GM18909 (cell line): ENCODE data around the gene LATS1.
A peak's percentile ranks its signal among the peaks of the same experiment; 100 is the strongest.
"Not testable (repeated sequence)": the region's sequence is repeated elsewhere in the genome, so short reads cannot be mapped to it uniquely, and the experiment has no call there.

ENCODE experiments used
- ATAC-seq: cut with Tn5 transposase; IDR thresholded peaks from one replicate; pipeline ENCODE4 v1.9.1; 2021; ENCODE audit warnings: mild to moderate bottlenecking; ENCODE audit not compliant: unreplicated experiment, poor library complexity

The LATS1 gene

DNA sequence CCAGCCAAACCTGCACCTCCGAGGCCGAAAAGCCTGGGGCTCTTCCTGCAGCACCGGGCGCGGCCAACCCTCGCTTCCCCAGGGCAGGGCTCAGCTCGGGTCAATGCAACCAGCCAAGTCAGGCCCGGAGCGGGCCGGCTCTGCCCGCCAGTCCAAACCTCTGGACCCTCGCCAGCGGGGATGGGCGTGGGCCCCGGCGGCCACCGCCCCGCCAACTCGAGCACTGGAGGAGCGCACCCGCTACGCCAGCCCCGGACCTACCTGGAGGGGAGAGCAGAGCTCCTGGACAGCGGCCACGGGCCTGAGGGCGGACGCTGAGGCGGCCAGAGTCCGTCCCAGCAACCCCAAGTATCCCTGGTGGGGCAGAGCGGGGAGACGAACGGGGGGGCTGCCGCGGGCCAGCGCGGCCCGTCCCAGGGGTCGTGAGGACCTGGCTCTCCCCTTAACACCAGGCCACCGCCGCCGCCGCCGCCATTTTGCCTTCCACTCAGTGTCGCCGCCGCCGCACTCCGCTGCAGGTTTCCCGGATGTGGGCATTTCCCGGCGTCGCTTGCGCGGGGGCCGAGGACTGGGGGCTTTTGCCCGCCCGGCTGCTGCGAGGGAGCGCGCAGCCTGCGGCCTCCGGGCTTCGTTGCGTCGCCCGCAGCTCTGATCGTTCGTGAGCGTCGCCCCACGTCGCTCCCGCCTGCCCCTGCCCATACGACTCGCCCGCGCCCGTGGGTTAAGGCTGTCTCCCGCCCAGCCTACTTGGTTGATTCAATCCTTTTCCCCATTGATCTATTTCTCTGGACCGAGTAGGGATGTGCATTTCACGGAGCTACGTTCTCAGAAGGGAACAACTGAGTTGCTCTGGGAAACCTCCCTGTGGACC, at the start of gene LATS1:
Gene LATS1, minus strand, starts transcription at position 514 of the 871 bp plus-strand sequence. CDS start 15,975 bp downstream, outside the sequence.
- ATAC-seq: peak; percentile 88

DNA sequence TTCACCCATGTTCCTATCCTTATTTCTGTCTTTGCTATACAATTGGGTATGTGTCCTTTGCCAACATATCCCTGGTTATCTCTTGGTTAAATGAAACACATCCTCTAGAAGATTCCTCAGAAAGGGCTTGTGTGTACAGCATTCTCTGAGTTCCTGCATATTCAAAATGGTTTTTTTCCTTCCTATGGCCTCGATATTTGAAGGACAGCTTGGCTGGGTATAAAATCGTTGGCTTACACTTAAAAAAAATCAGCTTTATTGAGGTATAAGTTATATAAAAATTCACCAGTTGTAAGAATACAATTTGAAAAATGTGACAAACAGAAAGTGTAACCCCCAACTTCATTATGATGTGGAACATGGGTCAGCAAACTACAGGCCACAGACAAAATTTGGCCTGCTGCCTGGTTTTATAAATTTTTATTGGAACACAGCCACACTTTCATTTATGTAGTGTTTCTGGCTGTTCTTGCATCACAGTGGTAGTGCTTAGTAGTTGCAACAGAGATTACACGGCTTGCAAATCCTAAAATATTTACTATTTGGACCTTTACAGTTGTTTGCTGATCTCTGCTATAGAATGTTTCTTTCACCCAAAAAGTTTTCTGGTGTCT, 48.4 kb upstream of the LATS1 start:
- no peak for ATAC-seq

DNA sequence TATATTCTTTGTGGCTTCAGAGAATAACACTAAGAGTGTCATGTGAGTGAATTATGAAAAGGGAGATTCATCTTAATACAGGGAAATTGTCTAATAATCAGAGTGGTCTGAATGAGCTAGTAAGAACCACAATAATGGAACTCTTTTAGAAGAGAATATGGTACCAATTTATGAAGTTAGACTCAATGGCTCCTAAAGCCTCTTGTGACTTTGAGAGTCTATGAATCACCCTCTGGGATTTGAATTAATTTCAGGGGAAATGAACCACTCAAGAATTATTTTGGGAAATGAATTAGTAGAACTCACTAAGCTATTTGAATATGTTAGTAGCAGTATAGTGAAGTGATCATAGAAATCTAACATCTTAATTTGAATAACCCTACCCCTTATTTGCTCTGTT, 46.0 kb upstream of the LATS1 start:
- ATAC-seq: no peak

DNA sequence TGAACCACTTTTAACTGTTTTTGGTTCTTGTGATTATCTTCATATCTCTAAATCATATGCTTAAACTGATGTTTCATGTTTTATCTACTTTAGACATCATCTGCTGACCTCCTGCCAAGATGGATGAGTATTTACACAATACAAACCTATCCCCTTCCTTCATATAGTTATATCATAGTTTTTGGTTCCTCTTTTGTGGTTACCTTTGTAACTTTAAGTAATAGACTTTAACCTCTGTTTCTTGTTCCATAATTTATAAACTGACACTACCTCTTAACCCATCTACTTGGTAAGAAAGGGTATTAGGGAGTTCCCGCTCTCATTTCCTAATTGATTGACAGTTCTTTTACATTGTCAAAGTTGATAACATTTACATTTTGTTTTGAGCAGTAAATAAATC, 43.5 kb upstream of the LATS1 start:
- peak; percentile 100 for ATAC-seq

DNA sequence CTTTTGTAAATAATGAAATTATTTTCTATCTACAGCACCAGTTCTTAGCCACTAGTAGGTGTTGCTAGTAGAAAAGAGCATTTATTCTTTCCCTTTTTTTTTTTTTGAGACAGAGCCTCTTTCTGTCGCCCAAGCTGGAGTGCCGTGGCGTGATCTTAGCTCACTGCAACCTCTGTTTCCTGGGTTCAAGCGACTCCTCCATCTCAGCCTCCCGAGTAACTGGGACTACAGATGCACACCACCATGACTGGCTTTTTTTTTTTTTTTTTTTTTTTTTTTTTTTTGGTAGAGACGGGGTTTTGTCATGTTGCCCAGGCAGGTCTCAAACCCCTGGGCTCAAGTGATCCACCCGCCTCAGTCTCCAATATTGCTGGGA, 38.3 kb upstream of the LATS1 start:
- ATAC-seq: no peak

DNA sequence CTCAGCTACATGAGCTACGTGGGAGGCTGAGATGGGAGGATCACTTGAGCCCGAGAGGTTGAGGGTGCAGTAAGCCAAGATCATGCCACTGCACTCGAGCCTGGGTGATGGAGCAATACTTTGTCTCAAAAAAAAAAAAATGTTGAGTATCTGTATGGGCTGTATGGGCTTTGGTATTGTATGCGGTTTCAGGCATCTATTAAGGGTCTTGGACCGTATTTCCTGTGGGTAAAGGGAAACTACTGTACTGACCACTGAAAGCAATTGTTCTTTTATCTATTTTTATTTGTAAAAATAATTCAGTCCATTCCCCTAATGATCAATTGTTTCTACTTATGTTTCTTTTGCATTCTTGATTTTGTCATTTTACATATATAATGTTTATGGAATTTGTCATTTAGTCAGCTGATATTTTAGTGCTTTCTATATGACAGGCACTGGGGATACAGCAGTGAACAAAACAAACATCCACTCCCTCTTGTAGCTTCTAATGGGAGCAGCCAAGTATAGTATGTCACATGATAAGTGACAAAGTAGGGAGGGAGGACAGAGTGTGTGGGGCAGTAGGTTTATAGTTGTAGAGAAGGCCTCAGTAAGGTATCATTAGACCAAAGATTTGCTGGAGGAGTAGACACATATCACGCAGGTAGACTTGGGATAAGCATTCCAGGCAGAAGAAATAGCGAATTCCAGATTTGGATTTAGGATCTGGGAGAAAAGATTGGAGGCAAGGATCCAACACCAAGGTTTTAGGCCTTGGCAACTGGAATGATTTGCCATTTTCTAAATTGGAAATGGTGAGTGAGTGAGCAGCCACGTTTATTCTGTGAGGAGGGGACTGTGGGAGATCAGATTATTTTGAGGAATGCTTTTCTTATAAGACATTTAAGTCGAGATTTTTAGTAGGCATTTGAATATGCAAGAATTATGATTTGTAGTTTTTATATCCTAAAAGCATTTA, 37.7 kb upstream of the LATS1 start:
- peak; percentile 79 for ATAC-seq

DNA sequence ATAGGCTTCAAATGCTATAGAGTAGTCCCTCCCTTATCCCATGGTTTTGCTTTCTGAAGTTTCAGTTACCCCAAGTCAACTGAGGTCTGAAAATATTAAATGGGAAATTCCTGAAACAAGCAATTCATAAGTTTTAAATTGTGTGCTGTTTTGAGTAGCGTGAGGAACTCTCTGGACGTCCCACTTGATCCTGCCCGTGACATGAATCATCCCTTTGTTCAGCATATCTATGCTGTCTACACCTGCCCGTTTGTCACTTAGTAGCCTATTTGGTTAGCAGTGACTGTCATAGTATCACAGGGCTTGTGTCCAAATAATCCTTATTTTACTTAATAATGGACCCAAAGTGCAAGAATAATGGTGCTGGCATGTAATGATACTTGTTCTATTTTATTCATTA, 36.6 kb upstream of the LATS1 start:
- ATAC-seq: no peak

DNA sequence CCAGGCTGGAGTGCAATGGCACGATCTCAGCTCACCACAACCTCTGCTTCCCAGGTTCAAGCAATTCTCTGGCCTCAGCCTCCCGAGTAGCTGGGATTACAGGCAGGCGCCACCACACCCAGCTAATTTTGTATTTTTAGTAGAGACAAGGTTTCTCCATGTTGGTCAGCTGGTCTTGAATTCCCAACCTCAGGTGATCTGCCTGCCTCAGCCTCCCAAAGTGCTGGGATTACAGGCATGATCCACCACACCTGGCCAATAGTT, 35.4 kb upstream of the LATS1 start:
- not testable (repeated sequence) for ATAC-seq

DNA sequence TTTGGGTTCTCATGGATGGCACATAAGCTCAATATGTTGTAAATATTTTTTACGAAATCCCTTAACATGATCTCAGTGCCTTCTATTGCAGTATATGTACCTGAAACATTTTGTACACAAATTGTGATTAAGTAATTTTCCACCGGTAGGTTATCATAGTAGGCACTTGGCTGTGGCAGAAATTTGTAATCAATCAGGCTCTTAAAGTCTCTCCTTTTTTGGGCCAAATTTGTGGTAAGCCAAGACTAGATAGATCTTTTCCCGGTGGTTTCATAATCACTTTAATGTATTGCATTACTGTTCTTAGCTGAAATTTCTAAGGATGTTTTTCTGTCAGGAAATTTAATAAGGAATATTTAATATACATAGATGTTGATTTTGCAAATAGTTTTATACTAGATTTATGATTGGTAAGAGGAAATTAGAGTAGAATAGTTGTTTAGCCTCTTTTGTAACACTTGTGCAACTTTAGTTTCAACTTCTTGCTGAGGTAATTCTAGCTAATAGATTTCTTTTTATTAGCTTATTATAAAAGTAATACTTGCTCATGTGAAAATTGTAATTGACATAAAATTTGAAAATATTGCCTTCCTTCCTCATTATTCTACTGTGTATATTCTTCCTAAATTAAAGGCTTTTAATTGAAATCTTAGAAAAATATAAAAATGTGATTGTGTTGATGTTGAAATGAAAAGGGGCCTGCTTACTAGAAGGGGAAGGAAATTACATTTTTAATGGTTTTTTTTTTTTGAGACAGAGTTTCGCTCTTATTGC, 34.9 kb upstream of the LATS1 start:
- no peak for ATAC-seq

DNA sequence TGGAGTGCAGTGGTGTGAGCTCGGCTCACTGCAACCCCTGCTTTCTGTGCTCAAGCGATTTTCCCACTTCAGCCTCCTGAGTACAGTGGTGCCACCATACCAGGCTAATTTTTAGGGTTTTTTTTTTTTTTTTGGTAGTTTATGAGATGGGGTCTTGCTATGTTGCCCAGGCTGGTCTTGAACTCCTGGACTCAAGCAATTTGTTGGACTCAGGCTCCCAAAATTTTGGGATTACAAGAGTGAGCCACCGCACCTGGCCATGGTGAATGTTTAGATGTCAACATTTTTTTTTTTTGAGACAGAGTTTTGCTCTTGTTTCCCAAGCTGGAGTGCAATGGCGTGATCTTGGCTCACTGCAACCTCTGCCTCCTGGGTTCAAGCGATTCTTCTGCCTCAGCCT, 34.0 kb upstream of the LATS1 start:
- ATAC-seq: not testable (repeated sequence)

DNA sequence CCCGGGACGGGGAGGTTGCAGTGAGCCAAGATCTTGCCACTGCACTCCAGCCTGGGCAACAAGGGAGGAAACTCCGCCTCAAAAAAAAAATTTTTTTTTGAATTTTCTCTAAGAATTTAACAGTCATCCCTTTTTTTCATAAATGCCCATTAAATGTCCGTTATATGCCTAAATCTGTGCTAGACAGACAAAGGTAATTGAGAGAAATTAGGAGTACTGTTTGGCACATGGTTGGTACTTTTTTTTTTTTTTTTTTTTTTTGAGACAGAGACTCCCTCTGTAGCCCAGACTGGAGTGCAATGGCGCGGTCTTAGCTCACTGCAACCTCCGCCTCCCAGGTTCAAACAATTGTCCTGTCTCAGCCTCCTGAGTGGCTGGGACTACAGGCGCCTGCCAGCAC, 33.3 kb upstream of the LATS1 start:
- ATAC-seq: no peak

DNA sequence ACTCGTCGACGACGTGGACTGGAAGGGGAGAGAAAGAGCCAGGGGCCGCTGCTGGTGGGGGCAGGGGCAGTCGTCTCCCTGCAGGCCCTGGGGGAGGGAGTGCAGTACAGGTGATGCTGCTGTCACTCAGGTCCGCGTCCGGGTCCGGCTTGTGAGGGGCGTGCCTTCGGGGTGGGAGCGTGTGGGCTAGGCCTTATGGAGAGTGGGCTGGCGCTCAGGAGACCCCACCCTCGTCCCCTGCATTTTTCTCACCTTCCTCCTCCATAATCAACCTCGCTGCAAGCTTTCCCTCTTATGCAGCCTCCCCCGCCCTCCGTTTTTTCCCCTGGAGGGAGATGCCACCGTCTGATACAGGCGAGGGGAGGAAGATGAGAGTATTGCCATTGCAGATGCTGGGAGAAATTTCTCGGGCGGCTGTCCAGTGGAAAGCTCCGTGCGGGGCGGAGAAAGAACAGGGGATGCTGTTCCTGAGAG, 32.3 kb upstream of the LATS1 start:
- peak; percentile 40 for ATAC-seq

DNA sequence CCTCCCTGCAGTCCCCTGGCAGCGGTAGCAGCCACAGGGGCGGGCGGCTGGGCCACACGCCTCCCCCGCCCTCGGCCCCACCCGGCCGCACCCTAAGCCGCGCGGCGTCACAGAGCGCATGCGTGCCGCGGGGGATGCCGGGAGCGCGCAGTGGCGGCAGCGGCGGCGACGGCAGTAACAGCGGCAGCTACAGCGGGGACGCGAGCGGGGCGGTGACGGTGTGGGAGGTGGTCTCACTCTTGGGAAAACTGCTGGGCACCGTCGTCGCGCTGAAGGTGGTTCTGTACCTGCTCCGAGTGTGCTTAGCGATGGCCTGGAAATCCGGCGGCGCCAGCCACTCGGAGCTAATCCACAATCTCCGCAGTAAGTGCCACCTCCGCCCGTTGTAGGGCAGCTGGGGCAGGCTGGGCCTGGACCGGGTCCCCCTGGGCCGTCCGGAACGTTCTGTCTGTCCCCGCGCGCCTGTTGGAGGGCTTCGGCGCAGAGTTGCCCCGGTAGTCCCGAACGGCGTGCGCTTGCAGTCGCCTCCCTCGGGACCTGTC, 31.8 kb upstream of the LATS1 start, which contains the start of gene PCMT1:
Gene PCMT1, plus strand, starts transcription at position 148 of the 542 bp plus-strand sequence. Its CDS starts 161 bp downstream, at position 309.
- peak; percentile 85 for ATAC-seq

DNA sequence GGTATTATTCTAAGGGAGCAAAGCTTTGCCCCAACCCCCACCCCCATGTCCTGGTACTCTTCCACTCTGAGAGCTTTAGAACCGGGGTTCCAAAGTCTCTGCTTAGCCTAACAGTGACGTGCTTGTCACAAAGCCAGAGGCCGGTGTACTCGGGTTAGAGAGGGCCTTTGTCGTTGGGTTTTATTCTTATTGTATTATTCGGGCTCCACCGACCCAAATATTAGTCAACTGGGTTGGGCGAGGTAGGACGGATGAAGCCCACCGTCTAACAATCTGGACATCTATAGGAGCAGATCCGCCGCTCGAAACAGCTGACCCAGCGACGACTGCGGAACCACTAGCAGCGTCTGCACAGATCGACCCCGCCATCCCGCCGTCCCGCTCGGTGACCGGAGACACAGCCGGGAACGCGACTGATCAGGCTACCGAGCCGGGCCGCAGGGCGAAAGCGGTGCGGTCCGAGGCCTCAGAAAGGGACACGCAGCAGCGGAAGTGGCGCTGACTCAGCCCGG, 31.2 kb upstream of the LATS1 start:
- ATAC-seq: peak; percentile 5

DNA sequence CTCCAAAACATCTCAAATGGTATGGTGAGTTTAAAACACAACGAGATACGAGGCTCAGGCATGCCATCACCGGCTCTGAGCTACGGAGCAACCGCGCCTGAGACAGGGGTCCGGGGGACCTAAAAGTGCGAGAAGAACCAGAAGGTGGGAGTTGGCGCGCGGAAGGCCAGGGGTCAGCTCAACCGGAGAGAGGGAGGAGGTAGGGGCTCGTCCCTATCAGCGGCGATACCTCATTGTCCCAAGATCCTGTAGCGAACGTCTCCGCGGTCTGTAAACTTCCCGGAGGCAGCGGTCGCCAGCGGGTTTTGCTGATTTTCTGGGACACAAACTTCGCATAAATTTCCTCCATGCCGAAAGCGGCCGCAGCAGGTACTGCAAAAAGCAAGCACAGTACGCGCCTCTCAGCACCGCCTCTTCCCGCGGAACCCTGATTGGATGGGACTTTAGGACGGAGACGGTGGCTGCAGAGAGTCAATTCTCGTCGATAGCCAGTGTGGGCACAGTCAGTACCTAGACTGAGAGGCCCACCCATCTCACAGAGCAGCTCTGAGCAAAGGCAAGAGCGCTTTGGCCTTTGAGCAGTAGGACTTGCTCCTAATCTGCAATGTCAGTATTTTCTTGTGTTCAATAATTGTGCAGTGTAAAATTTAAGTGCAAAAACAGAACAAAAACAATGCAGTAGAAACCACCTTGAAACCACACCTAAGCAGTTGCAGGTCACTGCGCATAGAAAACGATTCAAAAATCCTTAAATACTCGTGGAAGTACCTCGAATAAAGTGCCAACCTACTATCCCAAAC, 28.4 kb upstream of the LATS1 start, which contains the start of gene NUP43:
Gene NUP43, minus strand, starts transcription at position 383 of the 800 bp plus-strand sequence. Its CDS starts 34 bp downstream, at position 349.
- ATAC-seq: peak; percentile 64

DNA sequence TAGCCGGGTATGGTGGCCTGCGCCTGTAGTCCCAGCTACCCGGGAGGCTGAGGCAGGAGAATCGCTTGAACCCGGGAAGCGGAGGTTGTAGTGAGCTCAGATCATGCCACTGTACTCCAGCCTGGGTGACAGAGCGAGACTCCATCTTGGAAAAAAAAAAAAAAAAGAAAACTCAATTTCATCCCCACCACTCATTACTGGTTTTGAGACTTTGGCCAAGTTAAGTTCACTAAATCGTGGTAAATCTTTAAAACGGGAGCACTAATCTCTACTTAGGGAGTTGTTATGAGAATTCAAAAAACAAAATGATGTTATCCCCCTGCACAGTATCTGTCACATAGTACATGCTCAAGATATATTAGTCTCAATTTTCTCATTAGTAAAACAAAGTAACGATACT, 27.4 kb upstream of the LATS1 start:
- ATAC-seq: not testable (repeated sequence)

DNA sequence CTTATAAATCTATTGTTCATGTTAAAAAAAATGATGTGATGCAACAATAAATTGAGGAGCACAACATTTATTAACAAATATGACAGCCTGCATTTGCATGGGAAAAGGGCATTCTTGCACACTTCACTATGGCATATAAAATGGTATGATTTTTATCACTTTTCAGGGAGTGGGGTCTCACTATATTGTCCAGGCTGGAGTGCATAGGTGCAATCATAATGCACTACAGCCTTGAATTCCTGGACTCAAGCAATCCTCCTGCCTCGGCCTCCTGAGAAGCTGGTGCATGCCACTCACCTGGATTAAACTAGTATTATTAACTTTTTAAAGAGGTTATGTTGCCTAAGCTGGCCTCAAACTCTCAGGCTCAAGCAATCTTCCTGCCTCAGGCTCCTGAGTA, 17.0 kb upstream of the LATS1 start:
- no peak for ATAC-seq

DNA sequence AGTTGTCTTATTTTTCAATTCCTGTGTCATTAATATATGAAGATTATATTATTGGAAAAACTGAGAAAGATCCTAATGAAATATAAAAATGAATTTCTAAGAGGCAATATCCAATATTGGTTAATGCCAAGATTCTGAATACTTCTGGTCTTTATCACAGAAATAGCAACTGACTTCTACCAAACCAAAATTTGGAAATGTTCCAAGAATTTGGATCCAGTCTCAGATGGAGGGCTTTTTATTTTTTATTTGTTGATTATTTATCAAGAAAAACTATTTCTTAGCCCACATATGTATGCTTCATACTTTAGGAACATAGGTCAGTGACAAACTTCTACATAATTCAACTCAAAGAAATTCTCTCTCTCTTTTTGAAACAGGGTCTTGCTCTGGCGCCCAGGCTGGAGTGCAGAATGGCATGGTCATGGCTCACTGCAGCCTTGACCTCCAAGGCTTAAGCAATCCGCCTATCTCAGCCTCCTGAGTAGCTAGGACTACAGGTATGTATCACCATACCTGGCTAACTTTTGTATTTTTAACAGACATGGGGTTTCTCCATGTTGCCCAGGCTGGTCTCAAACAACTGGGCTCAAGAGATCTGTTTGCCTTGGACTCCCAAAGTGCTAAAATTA, 15.3 kb upstream of the LATS1 start:
- no peak for ATAC-seq
